SU-DHL-6 (cell line): ENCODE data around the gene TMEM81.

Source experiments
- H2AFZ ChIP-seq: fragments of 200-600 bp; sonication (generic); 2 replicates; pipeline ENCODE4 v1.6.1; 2014; ENCODE audit warnings: low read depth, mild to moderate bottlenecking, moderate library complexity, mixed read lengths, antibody characterized with exemption, low read length; ENCODE audit not compliant: severe bottlenecking
- H3F3A ChIP-seq: fragments of 200-600 bp; shearing (Covaris generic); 2 replicates; pipeline ENCODE4 v1.6.0; 2016; ENCODE audit warnings: antibody characterized with exemption, mild to moderate bottlenecking; ENCODE audit not compliant: insufficient read depth
- H3K27ac ChIP-seq: fragments of 200-600 bp; sonication (generic); 2 replicates; pipeline ENCODE4 v1.5.1; 2016; ENCODE audit warnings: low read depth, mild to moderate bottlenecking, low read length, moderate library complexity, mixed read lengths
- H3K27me3 ChIP-seq: fragments of 200-600 bp; sonication (generic), shearing (Covaris generic); 2 replicates; pipeline ENCODE4 v1.6.0; 2014; ENCODE audit warnings: mild to moderate bottlenecking, low read length
- H3K36me3 ChIP-seq: fragments of 200-600 bp; sonication (generic); 2 replicates; pipeline ENCODE4 v1.6.1; 2014; ENCODE audit warnings: mild to moderate bottlenecking, low read length, mixed read lengths
- H3K4me2 ChIP-seq: fragments of 300-600, 200-600 bp; shearing (Covaris generic), sonication (generic); 2 replicates; pipeline ENCODE4 v1.6.0; 2014; ENCODE audit warnings: low read length, low read depth, mild to moderate bottlenecking; ENCODE audit not compliant: poor library complexity, severe bottlenecking
- H3K4me3 ChIP-seq: fragments of 200-600 bp; sonication (generic); 2 replicates; pipeline ENCODE4 v1.5.1; 2014; ENCODE audit warnings: antibody characterized with exemption, low read length, mild to moderate bottlenecking, mixed read lengths; ENCODE audit not compliant: insufficient read depth, poor library complexity, severe bottlenecking
- H3K79me2 ChIP-seq: fragments of 200-600 bp; sonication (generic); 2 replicates; pipeline ENCODE4 v1.6.1; 2014; ENCODE audit warnings: mild to moderate bottlenecking, low read length, moderate library complexity; ENCODE audit not compliant: insufficient read depth
- H3K9ac ChIP-seq: fragments of 200-600 bp; sonication (generic); 2 replicates; pipeline ENCODE4 v1.7.0; 2014; ENCODE audit warnings: mild to moderate bottlenecking, low read length
- H3K9me2 ChIP-seq: fragments of 200-600 bp; sonication (generic); replicated peaks from 2 replicates; pipeline ENCODE4 v1.6.1; 2014; ENCODE audit warnings: low read length; ENCODE audit not compliant: insufficient read depth
- H3K9me3 ChIP-seq: fragments of 200-600 bp; sonication (generic); 2 replicates; pipeline ENCODE4 v1.6.1; 2014; ENCODE audit warnings: low read length, mixed read lengths; ENCODE audit not compliant: insufficient read depth
- H4K20me1 ChIP-seq: fragments of 200-600 bp; sonication (generic); 2 replicates; pipeline ENCODE4 v1.6.1; 2014; ENCODE audit warnings: low read depth, mild to moderate bottlenecking, antibody characterized with exemption, low read length, moderate library complexity, mixed read lengths
- CTCF ChIP-seq: fragments of 200-600 bp; sonication (generic); IDR thresholded peaks from one replicate; pipeline ENCODE4 v1.5.1; 2017; ENCODE audit warnings: antibody characterized with exemption, mild to moderate bottlenecking, low read length, moderate library complexity; ENCODE audit not compliant: insufficient read depth, poor library complexity, severe bottlenecking
- EZH2phosphoT487 ChIP-seq: fragments of 200-600 bp; sonication (generic), shearing (Covaris generic); conservative IDR thresholded peaks from 2 replicates; pipeline ENCODE4 v1.6.1; 2018; ENCODE audit warnings: mild to moderate bottlenecking, antibody characterized with exemption, low read length, moderate library complexity, mixed read lengths

TMEM81 gene

GRCh38 chr1:205038132-205038786 is 46.0 kb downstream of the TMEM81 start:
- TF ChIP-seq CTCF = no peak
- no peak for TF ChIP-seq EZH2phosphoT487
- H3K9me3 ChIP-seq = no peaks in the 10 kb centered on the region
- H3K79me2 ChIP-seq = no peaks in the 10 kb centered on the region
- no peak overlapping the region for H2AFZ ChIP-seq
- no peak overlapping the region for H3K27ac ChIP-seq
- no peaks in the 10 kb centered on the region for H3K9me2 ChIP-seq
- H3K27me3 ChIP-seq = no peaks in the 10 kb centered on the region
- no peak overlapping the region for H3K4me2 ChIP-seq
- no peak overlapping the region for H3K9ac ChIP-seq
- no peaks in the 10 kb centered on the region for H3F3A ChIP-seq
- no peak overlapping the region for H3K4me3 ChIP-seq
- H4K20me1 ChIP-seq = no peaks in the 10 kb centered on the region
- no peaks in the 10 kb centered on the region for H3K36me3 ChIP-seq

- Histone ChIP-seq H3F3A (no peaks in the 10 kb centered on the region), H4K20me1 (no peaks in the 10 kb centered on the region), H3K27me3 (no peaks in the 10 kb centered on the region), H3K4me2 (no peak overlapping the region), H3K79me2 (no peaks in the 10 kb centered on the region), H2AFZ (no peak overlapping the region), H3K9me3 (no peaks in the 10 kb centered on the region), H3K9ac (no peak overlapping the region), H3K4me3 (no peak overlapping the region), H3K9me2 (no peaks in the 10 kb centered on the region), H3K36me3 (no peaks in the 10 kb centered on the region), H3K27ac (no peak overlapping the region)
- TF ChIP-seq CTCF = no peak
These were observed 46.7 kb downstream of the TMEM81 start for GRCh38 chr1:205037539-205037938.
